ENCODE data around the gene ETFB.

ETFB gene

DNA sequence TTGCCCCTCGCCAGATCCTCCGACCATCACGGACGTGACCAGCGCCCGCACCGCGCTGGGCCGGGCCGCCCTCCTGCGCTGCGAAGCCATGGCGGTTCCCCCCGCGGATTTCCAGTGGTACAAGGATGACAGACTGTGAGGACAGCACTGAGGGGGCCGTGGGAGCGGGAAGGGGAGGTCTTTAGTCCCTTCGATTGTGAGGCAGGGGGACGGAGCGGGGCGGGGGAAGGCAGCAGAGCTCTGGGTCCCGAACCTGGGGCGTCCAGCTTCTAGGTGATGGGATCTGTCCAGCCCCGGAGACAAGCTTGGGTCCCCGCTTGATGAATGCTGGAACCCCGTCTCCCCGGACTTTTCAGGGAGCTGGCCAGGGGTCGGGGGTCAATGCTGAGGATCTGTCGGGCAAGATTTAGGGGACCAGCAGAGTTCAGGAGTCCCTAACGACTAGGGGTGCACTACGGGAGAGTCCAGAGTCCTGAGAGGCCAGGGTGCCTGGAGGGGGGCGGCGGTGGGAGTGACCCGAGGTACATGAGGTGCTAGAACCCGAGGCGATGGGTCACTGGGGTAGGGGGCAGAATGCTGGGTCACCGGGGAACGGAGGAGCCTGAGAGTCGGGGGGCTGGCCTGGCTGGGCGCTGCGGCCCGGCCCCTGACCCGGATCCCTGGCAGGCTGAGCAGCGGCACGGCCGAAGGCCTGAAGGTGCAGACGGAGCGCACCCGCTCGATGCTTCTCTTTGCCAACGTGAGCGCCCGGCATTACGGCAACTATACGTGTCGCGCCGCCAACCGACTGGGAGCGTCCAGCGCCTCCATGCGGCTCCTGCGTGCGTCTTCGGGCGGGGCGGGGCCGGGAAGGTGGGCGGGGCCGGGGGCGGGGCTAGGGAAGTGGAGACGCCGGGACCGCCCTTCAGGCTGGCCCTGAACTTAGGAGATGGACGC, 38.9 kb downstream of the ETFB start:
- peak; percentile 69 for DNase-seq

DNA sequence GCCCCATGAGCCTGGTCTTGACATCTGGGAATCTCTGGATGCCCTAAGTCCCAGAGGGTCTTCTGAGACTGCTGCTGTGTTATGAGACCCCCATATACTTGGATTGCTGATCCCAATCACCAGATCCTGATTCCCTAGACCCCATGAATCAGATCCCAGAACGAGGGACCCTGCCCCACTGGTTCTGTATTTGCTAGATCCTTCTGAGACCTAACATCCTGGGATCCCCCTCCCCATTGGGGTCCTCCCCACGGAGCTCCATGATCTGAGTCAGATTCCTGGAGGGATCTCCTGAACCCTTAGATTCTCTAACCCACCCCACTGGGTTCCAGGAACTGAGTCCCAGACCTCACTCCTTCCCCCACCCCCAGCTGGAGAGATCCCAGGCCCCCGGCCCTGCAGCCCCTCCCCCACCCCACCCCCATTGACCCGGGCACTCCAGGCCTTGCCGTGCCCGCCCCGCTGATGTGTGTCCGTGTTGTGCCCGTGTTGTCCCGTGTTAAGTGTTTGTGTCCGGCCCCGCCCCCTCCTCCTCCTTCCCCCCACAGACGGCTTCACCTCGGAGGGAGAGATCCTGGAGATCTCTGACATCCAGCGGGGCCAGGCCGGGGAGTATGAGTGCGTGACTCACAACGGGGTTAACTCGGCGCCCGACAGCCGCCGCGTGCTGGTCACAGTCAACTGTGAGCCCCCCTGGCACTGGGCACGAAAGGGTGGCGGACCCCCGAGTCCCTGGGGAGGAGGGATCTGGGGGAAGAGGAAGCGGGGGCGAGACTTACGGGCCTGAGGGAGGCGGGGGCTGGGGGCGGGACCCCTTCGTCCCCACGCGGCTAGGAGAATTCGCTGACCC, 39.7 kb downstream of the ETFB start:
- DNase-seq: no peak

DNA sequence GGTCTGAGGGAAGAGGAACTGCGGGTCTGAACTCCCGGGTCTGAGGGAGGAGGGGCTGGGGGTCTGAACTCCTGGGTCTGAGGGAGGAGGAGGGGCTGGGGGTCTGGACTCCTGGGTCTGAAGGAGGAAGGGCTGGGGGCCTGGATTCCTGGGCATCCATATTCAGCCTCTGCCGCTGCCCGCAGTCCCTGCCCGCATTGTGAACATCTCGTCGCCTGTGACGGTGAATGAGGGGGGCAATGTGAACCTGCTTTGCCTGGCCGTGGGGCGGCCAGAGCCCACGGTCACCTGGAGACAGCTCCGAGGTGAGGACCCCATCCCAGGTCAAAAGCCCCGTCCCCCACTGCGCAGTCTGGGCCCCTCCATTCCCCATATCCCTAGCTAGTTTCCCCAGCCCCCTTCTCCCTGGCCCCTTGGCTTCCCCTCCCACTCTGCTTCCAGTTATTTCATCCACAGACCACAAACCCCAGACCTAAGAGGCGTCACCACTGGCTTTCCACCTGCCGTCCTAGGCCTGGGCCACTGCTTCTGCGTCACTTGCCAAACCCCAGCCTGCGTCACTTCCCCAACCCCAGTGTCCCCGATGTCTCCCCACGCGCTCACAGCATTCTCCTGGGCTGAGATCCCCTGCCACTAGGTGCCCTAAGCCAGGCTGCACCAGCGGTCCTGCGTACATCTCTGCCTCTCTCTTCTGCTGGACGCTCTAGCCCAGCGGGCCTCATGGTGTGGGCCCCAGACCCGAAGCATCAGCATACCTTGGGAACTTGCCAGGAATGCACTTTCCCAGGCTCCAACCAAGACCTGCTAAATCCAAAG, 40.8 kb downstream of the ETFB start:
- DNase-seq: no peak

DNA sequence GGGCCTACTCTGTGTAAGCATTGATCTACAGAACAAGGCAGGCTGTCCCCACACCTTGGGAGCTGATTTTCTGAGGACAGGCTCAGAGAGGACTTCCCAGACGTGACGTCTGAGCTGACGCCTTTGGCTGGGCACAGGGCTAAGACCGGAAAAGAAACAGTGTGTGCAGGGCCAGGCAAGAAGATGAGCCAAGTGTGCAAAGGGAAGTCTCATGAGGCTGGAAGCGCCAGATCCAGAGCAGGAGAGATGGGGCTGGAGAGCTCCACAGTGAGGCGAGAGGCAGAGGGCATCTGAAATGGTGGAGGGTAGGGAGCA, 42.1 kb downstream of the ETFB start:
- DNase-seq: no peak

DNA sequence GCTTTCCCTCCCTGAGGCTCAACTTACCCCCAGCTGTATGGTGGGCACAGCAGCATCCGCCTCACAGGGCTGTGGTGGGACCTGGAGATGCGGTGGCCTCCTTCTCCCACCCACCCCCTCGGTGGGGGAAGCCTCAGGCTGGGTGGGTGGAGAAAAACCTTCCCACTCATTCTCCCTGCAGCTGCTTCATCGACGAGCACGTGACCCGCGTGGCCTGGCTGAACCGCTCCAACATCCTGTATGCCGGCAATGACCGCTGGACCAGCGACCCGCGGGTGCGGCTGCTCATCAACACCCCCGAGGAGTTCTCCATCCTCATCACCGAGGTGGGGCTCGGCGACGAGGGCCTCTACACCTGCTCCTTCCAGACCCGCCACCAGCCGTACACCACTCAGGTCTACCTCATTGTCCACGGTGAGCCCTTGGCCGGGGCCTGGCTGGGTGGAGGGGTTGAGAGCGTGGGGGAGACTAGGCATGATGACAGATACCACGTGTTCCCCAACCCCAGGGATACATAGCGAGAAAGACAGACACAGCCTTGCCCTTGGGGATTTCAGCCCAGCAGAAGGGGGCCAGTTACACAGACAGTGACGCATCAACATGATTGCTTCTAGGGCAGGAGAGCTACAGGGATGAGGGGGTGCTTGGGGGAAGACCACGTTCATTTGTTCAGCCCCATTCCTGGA, 42.6 kb downstream of the ETFB start:
- DNase-seq: no peak

DNA sequence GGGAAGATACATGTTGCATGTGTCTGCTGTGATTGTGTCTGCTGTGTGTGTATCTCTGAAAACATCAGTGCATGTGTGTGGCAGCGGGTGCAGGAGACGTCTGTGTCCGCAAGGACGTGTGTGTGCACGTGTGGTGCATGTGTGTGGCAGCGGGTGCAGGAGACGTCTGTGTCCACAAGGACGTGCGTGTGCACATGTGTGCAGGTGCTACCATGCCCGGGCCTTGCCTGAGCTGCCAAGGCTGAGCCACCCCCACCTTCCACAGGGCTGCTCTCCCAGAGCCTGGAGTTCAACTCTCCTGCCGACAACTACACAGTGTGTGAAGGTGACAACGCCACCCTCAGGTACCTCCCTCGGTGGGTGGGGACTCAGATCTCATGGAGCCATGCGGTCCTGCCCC, 44.4 kb downstream of the ETFB start:
- DNase-seq: no peak

DNA sequence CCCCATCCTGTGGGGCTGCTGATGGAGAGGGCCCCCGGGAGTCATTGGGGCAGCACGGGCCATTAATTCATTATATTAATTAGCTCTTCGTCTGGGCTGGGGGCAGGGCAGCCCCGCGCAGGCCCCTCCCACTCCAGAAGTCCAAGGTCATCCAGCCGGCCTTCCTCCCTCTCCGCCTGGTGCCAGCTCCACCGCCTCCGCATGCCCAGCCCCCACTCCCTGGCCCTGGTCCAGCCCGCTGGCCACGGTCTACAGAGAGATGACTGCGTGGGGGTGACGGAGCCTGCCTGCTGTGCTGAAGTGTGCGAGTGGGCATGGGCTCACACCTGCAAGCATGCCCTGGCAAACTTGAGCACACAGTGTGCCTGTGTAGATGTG, 45.9 kb downstream of the ETFB start:
- no peak for DNase-seq

DNA sequence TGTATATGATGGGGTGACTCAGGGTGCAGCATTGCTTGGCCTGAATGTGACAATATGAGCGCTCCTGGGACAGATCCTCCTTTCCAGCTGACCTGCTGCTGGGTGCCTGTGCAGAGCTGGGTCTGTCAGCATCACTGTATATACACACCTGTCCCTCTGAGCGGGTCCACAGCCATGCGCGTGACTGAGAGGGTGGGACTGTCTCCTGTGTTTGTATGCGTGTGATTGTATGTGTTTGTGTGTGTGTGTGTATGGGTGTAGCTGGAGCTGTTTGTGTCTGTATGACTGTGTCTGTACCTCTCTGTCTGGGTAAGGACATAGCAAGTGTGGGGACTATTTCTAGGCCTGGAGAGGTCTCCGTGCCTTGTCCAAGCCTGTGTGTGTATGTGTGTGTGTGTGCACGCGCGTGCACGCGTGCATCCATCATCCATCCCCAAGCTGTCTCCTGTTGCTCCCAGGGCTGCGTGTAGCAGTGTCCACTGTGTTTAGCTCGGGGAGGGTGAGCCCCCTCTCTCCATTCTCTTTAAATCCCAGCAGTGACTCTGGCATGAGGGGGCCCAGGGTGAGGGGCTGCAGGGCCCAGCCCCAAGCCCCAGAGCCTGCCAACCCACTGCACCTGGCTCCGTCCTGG, 46.4 kb downstream of the ETFB start:
- no peak for DNase-seq

DNA sequence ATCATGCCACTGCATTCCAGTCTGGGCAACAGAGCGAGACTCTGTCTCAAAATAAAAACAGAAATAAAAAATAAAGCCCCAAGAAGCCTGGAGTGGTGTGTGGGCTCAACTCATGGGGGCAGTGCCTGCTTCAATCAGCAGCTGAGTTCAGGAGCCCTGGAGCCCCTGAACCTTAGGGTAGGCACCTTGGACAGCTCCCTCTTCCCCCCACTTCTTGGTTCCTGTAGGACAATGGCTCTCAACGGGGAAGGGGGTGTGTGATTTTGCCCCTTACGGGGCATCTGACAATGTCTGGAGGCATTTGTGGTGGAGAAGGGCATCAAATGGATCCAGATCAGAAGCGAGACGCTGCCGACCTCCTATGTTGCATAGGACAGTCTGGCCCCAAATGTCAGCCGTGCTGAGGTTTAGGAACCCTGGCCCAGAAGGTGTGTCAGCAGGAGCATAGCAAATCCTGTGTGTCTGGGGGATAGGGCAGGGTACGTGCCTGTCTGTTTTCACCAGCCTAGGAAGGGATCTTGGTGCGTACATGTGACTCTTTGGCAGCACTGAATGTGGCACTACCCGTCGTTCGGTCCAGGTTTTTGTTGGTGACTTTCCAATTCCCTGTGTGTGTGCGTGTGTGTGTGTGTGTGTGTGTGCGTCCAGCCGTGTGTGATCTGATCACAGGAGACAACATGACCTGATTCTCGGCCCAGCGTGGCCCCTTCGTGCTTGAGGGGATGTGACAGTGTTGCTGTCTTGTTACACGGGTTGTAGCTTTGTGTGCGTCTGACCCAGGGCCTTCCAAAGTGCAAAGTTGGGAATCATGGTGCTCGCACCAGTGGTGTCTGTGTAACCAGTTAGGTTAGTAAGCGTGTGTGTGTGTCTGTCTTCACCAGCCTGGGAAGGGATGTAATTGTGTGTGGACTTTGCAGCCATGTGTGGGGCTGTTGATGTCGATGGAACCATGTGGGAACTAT, 47.2 kb downstream of the ETFB start:
- DNase-seq: no peak

DNA sequence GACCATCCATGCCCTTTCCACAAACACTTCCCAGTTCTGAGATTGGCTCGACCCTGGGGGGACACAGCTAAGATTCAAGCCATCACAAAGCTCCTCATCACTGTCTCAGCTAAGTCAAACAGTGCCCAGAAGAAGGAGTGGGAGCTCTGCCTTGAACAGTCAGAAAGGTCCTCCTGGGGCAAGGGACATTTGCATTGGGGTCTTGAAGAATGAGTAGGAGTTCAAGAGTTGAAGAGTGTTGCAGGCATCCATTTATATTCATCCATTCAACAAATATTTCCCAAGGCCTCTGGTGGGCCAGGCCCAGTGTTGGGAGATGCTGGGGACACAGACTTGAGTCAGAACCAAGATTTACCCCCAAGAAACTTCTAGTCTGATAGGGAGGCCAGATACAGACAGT, 48.2 kb downstream of the ETFB start:
- DNase-seq: no peak

DNA sequence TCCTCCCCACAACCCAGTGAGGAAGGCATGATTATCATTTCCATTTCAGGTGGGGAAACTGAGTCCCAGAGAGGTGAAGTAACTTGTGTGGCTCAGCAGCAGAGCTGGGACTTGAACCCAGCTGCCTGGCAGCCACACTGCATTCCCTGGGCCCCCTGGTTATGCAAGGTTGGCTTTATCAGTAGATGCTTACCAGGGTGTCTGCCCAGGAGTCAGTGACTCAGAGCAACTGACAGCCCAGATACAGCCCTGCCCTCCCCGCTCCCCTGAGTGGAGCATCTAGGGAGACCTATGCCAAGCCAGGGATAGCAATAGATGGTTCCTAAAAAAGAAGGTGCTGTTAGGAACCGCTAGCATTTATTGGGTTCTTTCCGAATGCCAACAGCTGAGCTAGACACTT, 48.8 kb downstream of the ETFB start:
- no peak for DNase-seq

DNA sequence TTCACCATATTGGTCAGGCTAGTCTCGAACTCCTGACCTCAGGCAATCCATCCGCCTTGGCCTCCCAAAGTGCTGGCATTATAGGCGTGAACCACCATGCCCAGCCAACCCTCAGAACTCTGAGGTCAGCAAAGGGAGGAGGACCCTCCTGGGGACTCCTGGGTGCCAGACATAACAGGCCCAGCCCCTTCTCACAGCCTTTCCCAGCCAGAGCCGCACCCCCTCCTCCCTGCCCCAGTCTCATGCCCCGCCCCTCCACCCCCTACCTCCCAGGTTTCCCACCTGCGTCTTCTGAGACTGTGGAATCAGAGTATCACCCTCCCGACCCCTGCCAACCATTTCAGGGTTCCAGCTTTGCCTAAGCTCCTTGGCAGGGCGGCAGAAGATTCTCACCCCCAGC, 49.5 kb downstream of the ETFB start:
- no peak for DNase-seq

DNA sequence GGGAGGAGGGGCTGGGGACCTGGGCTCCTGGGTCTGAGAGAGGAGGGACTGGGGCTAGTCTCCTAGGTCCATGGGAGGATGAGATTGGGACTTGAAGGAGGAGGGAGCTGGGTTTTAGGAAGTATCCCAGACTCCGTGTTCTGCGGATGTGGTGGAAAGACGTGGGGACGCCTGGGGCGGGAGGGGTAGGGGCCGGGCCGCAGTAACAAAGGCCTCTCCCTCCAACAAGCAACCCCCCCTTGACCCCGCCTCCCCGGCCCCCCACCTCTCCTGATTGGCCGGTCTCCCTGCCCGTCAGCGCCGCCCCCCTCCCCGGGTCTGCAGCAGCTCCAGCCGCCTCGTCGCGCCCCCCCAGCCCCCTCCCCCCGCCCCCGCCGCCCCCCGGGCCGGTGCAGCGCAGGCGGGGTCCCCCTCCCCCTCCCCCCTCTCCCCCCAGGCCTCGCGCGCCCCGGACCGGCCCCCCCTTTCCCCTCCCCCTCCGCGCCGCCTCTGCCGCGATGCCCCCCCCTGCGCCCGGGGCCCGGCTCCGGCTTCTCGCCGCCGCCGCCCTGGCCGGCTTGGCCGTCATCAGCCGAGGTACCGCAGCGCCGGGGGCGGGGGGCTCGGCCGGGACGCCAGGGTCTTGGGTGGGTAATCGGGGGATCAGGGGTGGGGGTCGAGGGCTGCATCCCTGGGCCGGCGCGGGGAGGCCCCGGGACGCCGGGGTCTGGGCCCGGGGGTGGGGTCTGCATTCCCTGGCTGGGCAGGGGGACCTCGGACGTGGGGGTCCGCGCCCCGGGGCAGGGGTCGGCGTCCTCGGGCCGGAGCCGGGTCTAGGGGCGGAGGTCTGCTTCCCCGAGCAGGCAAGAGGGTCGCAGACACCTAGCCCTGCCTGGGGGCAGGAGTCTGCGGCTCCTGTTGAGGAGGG, 54.6 kb downstream of the ETFB start, which contains the start of gene IGLON5:
IGLON5 (plus strand) TSS at position 294 of the 907 bp plus-strand sequence; CDS start at position 498, 204 bp downstream.
- no peak for DNase-seq

DNA sequence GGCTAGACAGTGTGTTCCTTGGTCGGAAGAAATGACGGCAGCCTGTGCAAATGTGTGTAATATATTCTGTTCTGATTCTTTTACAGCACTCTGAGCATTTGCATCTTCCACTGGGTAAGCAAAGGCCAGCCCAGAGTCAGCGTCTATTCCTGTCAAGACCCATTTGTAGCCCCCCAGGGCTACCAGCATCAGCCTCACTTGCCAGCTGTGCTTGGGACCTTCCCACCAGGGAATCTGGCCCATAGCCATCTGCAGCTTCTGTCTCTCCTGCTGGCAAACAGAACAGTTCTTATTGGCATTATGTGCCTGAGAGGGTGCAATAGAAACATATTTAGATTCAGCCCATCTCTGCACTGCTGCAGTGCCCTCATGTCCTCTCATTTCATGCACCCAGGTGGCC, 60.7 kb downstream of the ETFB start:
- no peak for DNase-seq

DNA sequence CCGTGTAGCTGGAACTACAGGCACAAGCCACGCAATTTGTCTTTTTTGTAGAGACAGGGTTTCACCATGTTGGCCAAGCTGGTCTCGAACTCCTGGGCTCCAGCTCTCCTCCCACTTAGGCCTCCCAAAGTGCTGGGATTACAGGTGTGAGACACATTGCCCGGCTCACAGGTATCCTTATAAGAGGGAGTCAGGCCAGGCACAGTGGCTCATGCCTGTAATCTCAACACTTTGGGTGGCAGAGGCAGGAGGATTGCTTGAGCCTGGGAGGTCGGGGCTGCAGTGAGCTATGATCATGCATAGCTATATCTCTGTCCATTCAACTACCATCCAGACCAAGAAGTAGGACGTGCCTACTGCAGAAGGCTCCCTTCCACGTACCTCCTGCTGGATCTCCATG, 64.9 kb downstream of the ETFB start:
- no peak for DNase-seq

DNA sequence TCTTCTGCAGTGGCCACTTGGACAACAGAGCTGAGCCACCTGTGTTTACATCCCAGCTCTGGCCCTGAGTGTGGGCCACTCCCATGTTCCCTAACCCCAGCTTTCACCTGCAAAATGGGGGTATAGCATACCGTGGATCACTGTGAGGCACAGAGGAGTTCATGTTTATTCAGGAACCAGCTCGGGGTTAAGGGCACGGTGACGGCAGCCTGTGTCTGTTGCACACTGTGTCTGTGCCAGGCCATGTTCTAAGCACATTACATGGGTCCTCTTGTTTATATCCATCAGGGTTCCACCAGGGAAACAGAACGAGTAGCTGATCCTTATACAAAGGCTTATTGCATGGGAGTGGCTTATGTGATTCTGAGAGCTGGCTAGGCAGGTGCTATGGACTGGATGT, 68.8 kb downstream of the ETFB start:
- DNase-seq: no peak

DNA sequence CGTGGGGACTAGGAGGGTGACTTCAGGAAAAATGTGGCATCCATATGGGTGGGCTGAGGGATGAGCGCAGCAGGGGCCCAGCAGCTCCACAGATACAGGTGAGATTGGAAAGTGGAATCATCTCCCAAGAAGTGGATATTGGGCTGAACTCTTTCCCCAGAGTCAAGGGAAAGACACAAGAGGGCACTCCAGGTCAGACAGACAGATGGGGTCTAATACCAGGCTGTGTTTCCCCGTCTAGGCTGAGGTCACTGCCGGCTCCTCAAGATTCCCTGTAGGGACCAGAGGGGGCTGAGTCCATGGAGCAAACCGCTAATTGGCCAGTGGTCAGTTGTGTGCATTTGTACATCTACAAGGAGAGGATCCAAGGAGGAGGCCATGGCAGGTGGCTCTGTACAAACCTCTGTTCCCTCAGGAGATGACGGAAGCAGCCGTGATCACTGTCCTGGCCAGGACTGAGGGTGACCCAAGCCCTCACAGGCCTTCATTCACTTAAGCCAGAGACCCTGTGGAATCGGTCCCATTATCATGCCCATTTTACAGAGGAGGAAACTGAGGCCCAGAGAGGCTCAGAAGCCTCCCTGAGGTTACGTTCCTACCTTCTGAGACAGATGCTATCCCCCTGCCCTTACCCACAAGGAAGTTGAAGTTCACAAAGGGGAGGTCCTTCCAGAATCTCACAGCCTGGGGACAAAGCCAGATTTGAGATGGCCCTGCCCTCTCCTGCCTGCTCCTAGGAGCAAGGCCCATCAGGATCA, 69.7 kb downstream of the ETFB start:
- no peak for DNase-seq

DNA sequence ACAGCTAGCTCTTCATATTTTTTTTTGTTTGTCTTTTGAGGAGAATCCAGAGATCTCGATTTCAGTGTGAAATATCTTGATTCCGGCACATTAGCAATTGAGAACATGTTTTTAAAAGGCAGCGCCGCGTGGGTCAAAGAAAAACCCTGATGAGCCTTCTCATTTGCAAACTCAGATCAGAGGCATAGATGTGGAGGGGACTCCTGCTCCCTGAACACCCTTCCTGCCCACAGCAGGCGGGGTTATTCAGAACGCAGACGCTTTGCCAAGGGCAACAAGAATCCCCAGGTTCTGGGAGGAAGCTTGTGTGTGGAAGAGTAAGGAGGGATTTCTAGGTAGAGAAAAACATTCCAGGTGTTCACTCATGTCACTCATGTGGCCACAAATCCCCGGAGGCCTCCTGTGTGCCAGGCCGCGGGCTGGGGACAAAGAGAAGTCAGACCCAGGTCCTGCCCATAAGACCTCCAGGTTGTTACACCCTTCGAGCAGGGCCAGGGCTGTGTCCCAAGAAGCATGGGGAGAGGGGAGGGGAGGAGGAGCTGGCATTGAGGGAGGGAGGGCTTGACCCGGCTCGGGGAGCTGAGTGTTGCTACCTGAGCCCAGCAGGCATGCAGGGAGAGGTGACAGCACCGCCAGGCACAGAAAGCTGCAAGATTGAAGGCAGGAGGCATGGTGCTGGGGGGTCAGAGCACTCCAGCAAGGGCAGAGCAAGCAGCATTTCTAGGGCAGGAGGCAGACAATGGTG, 70.6 kb downstream of the ETFB start:
- no peak for DNase-seq

Measured in RPMI8226 (cell line).